ENCODE measurements around the gene GPR75.

GRCh38 chr2:53818854-53819435 is 40.8 kb downstream of the GPR75 start:
- TF ChIP-seq REST (IDR thresholded peaks at IDR 0.05; ENCODE audit: insufficient replicate concordance, low read depth): no peak
- TF ChIP-seq CTCF (IDR thresholded peaks at IDR 0.05; ENCODE audit: insufficient read depth, low read length): no peak
- TF ChIP-seq POLR2AphosphoS5 (IDR thresholded peaks at IDR 0.05; ENCODE audit: low read depth): no peak
- no peak for TF ChIP-seq GABPA (IDR thresholded peaks at IDR 0.05; ENCODE audit: low read depth)
